MM.1S (cell line): Measurements from ENCODE around the gene ADGRD1.

Experiments
- CTCF ChIP-seq: fragments of 300-600 bp; sonication (generic); IDR thresholded peaks from 2 replicates; pipeline ENCODE4 v1.5.1; 2016; ENCODE audit warnings: antibody characterized with exemption, low read length, mixed read lengths
- EZH2 ChIP-seq: fragments of 300-600 bp; sonication (generic); optimal IDR thresholded peaks from 2 replicates; pipeline ENCODE3; 2017; ENCODE audit warnings: low read depth, mild to moderate bottlenecking, antibody characterized with exemption, low read length, mixed read lengths

- no peak for TF ChIP-seq CTCF
- TF ChIP-seq EZH2: no peak
These were observed 194.2 kb downstream of the ADGRD1 start for GRCh38 chr12:131147894-131148293.
